NCI-H2227 (cell line): ENCODE measurements around the gene LCT.
A peak's percentile ranks its signal among the peaks of the same experiment; 100 is the strongest.
"Not testable (repeated sequence)": the region's sequence is repeated elsewhere in the genome, so short reads cannot be mapped to it uniquely, and the experiment has no call there.

Experiments used
- DNase-seq: peaks from one replicate; lab custom pipeline; 2025; ENCODE audit not compliant: unreplicated experiment; lab: John Stamatoyannopoulos, UW

The LCT gene

GRCh38 chr2:135836596-135837270 is at the start of gene LCT:
Gene LCT (minus strand): TSS chr2:135837184. CDS start chr2:135837169, 15 bp downstream.
- no peak for DNase-seq

GRCh38 chr2:135885709-135886108 is 48.7 kb upstream of the LCT start:
- no peak for DNase-seq

GRCh38 chr2:135882415-135882814 is 45.4 kb upstream of the LCT start:
- peak; percentile 20 for DNase-seq

- DNase-seq = not testable (repeated sequence)
These were observed 39.8 kb upstream of the LCT start for GRCh38 chr2:135876770-135877169.

- DNase-seq = peak; percentile 100
These were observed 39.2 kb upstream of the LCT start, which contains the start of gene MCM6 for GRCh38 chr2:135876066-135876711. Gene MCM6 (minus strand): TSS chr2:135876443. CDS start chr2:135876365, 78 bp downstream.

- DNase-seq = peak; percentile 71
These were observed 38.6 kb upstream of the LCT start for GRCh38 chr2:135875491-135876065.

GRCh38 chr2:135874777-135875365 is 37.9 kb upstream of the LCT start:
- no peak for DNase-seq

- no peak for DNase-seq
These were observed 33.6 kb upstream of the LCT start for GRCh38 chr2:135870571-135870970.

GRCh38 chr2:135863233-135863632 is 26.2 kb upstream of the LCT start:
- no peak for DNase-seq

- DNase-seq = no peak
These were observed 25.7 kb upstream of the LCT start for GRCh38 chr2:135862718-135863117.

- DNase-seq = no peak
These were observed 16.4 kb upstream of the LCT start for GRCh38 chr2:135853401-135853800.

- DNase-seq = no peak
These were observed 14.9 kb upstream of the LCT start for GRCh38 chr2:135851858-135852257.

GRCh38 chr2:135850892-135851668 is 14.1 kb upstream of the LCT start:
- no peak for DNase-seq

- DNase-seq = no peak
These were observed 12.1 kb upstream of the LCT start for GRCh38 chr2:135849087-135849486.

- DNase-seq = no peak
These were observed 9.0 kb upstream of the LCT start for GRCh38 chr2:135845997-135846396.

- no peak for DNase-seq
These were observed 8.3 kb upstream of the LCT start for GRCh38 chr2:135845257-135845656.

- DNase-seq = no peak
These were observed 7.4 kb upstream of the LCT start for GRCh38 chr2:135844301-135844895.

GRCh38 chr2:135843671-135844070 is 6.7 kb upstream of the LCT start:
- no peak for DNase-seq

GRCh38 chr2:135840601-135841000 is 3.6 kb upstream of the LCT start:
- DNase-seq = no peak

- DNase-seq = no peak
These were observed 2.7 kb upstream of the LCT start for GRCh38 chr2:135839713-135840112.

GRCh38 chr2:135838502-135838901 is 1.5 kb upstream of the LCT start:
- DNase-seq = no peak
